HuH-7.5 (cell line): ENCODE measurements around the gene HUS1B.
"Not testable (repeated sequence)": the region's sequence is repeated elsewhere in the genome, so short reads cannot be mapped to it uniquely, and the experiment has no call there.

Source experiments
- DNase-seq: peaks from one replicate; pipeline ENCODE4 v3.0.0; 2011; ENCODE audit warnings: low spot score

Gene HUS1B

GRCh38 chr6:678520-678919 lies 21.6 kb upstream of the HUS1B start:
- no peak for DNase-seq

- DNase-seq: no peak
Observed at GRCh38 chr6:677919-678318, 21.0 kb upstream of the HUS1B start.

- no peak for DNase-seq
Observed at GRCh38 chr6:674956-675355, 18.1 kb upstream of the HUS1B start.

GRCh38 chr6:674406-674805 lies 17.5 kb upstream of the HUS1B start:
- no peak for DNase-seq

GRCh38 chr6:667253-667927 lies 10.5 kb upstream of the HUS1B start:
- no peak for DNase-seq

GRCh38 chr6:665403-666267 lies 8.7 kb upstream of the HUS1B start:
- no peak for DNase-seq

GRCh38 chr6:663788-664187 lies 6.9 kb upstream of the HUS1B start:
- DNase-seq: not testable (repeated sequence)

GRCh38 chr6:659716-660581 lies 3.0 kb upstream of the HUS1B start:
- DNase-seq: no peak

- peak; percentile 7 for DNase-seq
Observed at GRCh38 chr6:658244-658643, 1.3 kb upstream of the HUS1B start.

- no peak for DNase-seq
Observed at GRCh38 chr6:657743-658142, 843 bp upstream of the HUS1B start.

- DNase-seq: no peak
Observed at GRCh38 chr6:654136-654535, 2.8 kb downstream of the HUS1B start.

GRCh38 chr6:652865-653264 lies 4.0 kb downstream of the HUS1B start:
- no peak for DNase-seq

- no peak for DNase-seq
Observed at GRCh38 chr6:650098-650497, 6.8 kb downstream of the HUS1B start.

GRCh38 chr6:642805-643204 lies 14.1 kb downstream of the HUS1B start:
- DNase-seq: no peak

GRCh38 chr6:641225-641985 lies 15.5 kb downstream of the HUS1B start:
- no peak for DNase-seq

- no peak for DNase-seq
Observed at GRCh38 chr6:636488-636887, 20.4 kb downstream of the HUS1B start.

- DNase-seq: no peak
Observed at GRCh38 chr6:635233-635632, 21.7 kb downstream of the HUS1B start.

GRCh38 chr6:633611-634010 lies 23.3 kb downstream of the HUS1B start:
- DNase-seq: no peak

- no peak for DNase-seq
Observed at GRCh38 chr6:628766-629165, 28.1 kb downstream of the HUS1B start.

- no peak for DNase-seq
Observed at GRCh38 chr6:626236-626635, 30.7 kb downstream of the HUS1B start.

- no peak for DNase-seq
Observed at GRCh38 chr6:624979-625378, 31.9 kb downstream of the HUS1B start.

- no peak for DNase-seq
Observed at GRCh38 chr6:622462-622861, 34.4 kb downstream of the HUS1B start.
